T-cell (primary cell): ENCODE results near the gene PCOLCE2. TPM values are rescaled to one million over a fixed set of nuclear protein-coding genes. Genes with fewer than 3 reads are reported as not detected.

Experiments used
- ATAC-seq, 4 experiments: fragments of 200-7000 bp in 3 of 4; fragments of 150-1000 bp in 1 of 4; cut with Tn5 transposase; replicated peaks in 1 of 4; 1 replicate in 3 of 4; 2 replicates in 1 of 4; pipeline ENCODE4 v1.10.0; 2021; ENCODE audit warnings: moderate library complexity in 3 of 4, mild to moderate bottlenecking in 2 of 4, moderate number of reproducible peaks in 1 of 4
- CTCF ChIA-PET, 2 donors: fragments of 300-600 bp; sonication (Branson Sonifier 250); formaldehyde crosslinking; loops; one replicate each; lab custom pipeline; 2022; ENCODE audit warnings: antibody characterized with exemption in 2 of 2; lab: Charles Lee
- POLR2A ChIA-PET, 2 donors: fragments of 300-600 bp; sonication (Branson Sonifier 250); formaldehyde crosslinking; loops; one replicate each; lab custom pipeline; 2022; ENCODE audit warnings: antibody characterized with exemption in 2 of 2; lab: Charles Lee
- DNase-seq, 35 experiments: peaks; one replicate each; pipeline versions ENCODE4 v3.0.0 to v3.0.0-alpha.2; 2013 to 2023
- H3K27ac ChIP-seq: one replicate; pipeline ENCODE4 v1.5.1; 2013; ENCODE audit warnings: low read length
- H3K27me3 ChIP-seq, 2 experiments: replicated peaks in 1 of 2; 1 replicate in 1 of 2; 2 replicates in 1 of 2; pipeline versions ENCODE4 v1.6.1 to v1.7.0; 2013; ENCODE audit warnings: low read length in 1 of 2, mixed read lengths in 1 of 2; ENCODE audit not compliant: control insufficient read depth in 2 of 2, insufficient read depth in 2 of 2; ENCODE audit errors: extremely low read depth in 1 of 2
- H3K36me3 ChIP-seq, 2 donors: 1 replicate in 1 of 2; 2 replicates in 1 of 2; pipeline versions ENCODE4 v1.6.1 to v1.7.0; 2013; ENCODE audit warnings: low read length in 1 of 2; ENCODE audit not compliant: control insufficient read depth in 2 of 2, insufficient read depth in 1 of 2; ENCODE audit errors: extremely low read depth in 1 of 2
- H3K4me1 ChIP-seq, 2 experiments: 1 replicate in 1 of 2; 2 replicates in 1 of 2; pipeline versions ENCODE4 v1.6.1 to v1.7.0; 2013; ENCODE audit warnings: low read length in 2 of 2, mixed read lengths in 1 of 2; ENCODE audit not compliant: insufficient read depth in 2 of 2, control insufficient read depth in 1 of 2; ENCODE audit errors: extremely low read depth in 1 of 2
- H3K4me3 ChIP-seq, 2 donors: 1 replicate in 1 of 2; 2 replicates in 1 of 2; pipeline versions ENCODE4 v1.5.1 to v1.7.0; 2013; ENCODE audit warnings: mild to moderate bottlenecking in 2 of 2, low read length in 1 of 2, moderate library complexity in 1 of 2; ENCODE audit not compliant: control insufficient read depth in 1 of 2; ENCODE audit errors: extremely low read depth in 1 of 2
- H3K9me3 ChIP-seq: 2 replicates; pipeline ENCODE4 v1.7.0; 2013
- H3K27ac Mint-ChIP-seq, 2 donors: one replicate each; pipeline ENCODE4 v1.8.0; 2020 to 2021; ENCODE audit warnings: mild to moderate bottlenecking in 2 of 2, mixed read lengths in 2 of 2
- H3K27me3 Mint-ChIP-seq, 2 donors: one replicate each; pipeline ENCODE4 v1.8.0; 2021 to 2022; ENCODE audit warnings: mixed read lengths in 2 of 2
- H3K36me3 Mint-ChIP-seq: one replicate; pipeline ENCODE4 v1.8.0; 2021; ENCODE audit warnings: mixed read lengths
- H3K4me1 Mint-ChIP-seq, 3 donors: one replicate each; pipeline ENCODE4 v1.8.0; 2020 to 2022; ENCODE audit warnings: mixed read lengths in 3 of 3, mild to moderate bottlenecking in 1 of 3
- H3K4me3 Mint-ChIP-seq, 3 donors: one replicate each; pipeline ENCODE4 v1.8.0; 2020 to 2022; ENCODE audit warnings: mild to moderate bottlenecking in 3 of 3, mixed read lengths in 3 of 3, moderate library complexity in 3 of 3
- H3K9me3 Mint-ChIP-seq, 3 donors: one replicate each; pipeline ENCODE4 v1.8.0; 2020 to 2022; ENCODE audit warnings: mixed read lengths in 3 of 3
- WGBS: methylation state at CpG from one replicate; pipeline ENCODE4 v1.1.5; 2013; ENCODE audit warnings: missing lambda C conversion rate; ENCODE audit not compliant: insufficient coverage; 5-methylcytosine and 5-hydroxymethylcytosine counted together
- total RNA-seq, 35 experiments: library from RNA in 6 of 35; stranded (reverse) in 6 of 35; fragments of 120-200 nt in 1 of 35; gene quantifications; one replicate each; pipeline versions ENCODE4 v1.2.1 to v1.2.4 and lab custom pipeline; 2013 to 2026

PCOLCE2 gene
- total RNA-seq, 5 donors from 2014 or later (not counting 1 experiment from before 2014, with no cell fraction given) = not detected

DNA sequence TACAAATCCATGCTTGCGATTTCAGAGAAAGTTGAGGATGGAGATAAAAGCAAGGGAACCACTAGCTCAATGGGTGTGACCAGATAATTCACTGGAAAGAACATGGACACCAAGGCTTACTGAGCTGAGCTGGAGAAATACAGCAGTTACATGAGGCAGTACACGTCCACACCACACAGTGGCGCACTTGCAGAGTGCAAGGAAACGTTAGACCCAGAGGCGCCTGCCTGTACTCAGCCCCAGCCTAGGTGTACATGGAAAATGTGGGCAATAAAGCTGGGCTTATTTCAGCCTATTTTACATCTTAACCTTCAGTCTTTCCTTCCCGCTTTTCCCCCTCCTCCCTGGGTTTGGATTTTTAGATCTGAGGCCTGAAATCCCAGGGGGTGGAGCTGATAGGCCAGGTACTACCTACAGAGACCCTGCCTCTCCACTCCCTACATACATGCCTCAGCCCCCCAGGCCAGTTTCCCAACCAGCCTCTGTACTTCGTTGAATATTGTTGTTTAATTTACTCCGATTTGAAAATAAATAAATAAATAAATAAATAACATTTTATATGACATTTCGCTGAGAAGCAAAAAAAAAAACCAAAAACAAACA is 60.1 kb downstream of the PCOLCE2 start:
- DNase-seq (peak in 30 of 35 experiments; percentile 9 to 63 (median 35)), ATAC-seq (peak; percentile 62 to 73 (median 66))
- Histone ChIP-seq H3K27ac (no peak overlapping the region), H3K27me3 (peaks cover 0 to 4% of the 10 kb centered on the region in 2 experiments), H3K9me3 (no peaks in the 10 kb centered on the region), H3K36me3 (no peaks in the 10 kb centered on the region), H3K4me3 (no peak overlapping the region), H3K4me1 (no peaks in the 10 kb centered on the region)
- WGBS = 38% methylated on average over 1 of the region's 9 CpGs
- H3K4me1 Mint-ChIP-seq = no peaks in the 10 kb centered on the region
- H3K27me3 Mint-ChIP-seq = peaks cover 27 to 29% of the 10 kb centered on the region in 2 donors
- H3K36me3 Mint-ChIP-seq = no peaks in the 10 kb centered on the region
- POLR2A ChIA-PET = interaction anchor here in 1 of 2 donors (0.6 kb wide), 1 partner anchor 105 kb away, joined by 3 read pairs; the partner anchor contains the start of gene TRPC1
- no peaks in the 10 kb centered on the region for H3K9me3 Mint-ChIP-seq
- H3K27ac Mint-ChIP-seq = no peak overlapping the region
- CTCF ChIA-PET = interaction anchor here (0.5 to 1.7 kb wide), 5 partner anchors 8 to 1183 kb away, joined by 3 to 4 read pairs (median 3); partner anchors contain the start of gene U2SURP (in 1 of the 2)
- H3K4me3 Mint-ChIP-seq = no peak overlapping the region

DNA sequence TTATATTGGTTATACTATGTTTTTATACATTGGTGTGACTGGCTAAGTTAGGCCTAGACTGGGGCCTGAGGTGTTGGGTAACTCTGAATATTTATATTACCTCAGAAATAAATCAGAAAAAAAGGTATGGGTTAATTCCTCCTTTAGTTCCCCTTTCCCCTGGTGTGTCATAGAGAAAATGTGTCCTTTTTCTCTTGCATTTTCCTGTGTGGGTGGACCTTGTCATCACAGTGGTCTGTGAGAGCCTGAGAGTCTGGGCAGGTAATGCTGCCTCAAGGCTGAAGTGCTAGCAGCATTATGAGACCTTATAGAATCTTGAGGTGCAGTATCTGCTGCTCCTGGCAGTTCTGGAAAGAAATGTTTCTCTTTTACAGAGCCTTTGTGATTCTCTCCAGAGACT is 69.7 kb downstream of the PCOLCE2 start:
- POLR2A ChIA-PET = no interaction called here
- H3K4me1 Mint-ChIP-seq = no peaks in the 10 kb centered on the region
- no peak for DNase-seq
- no peak overlapping the region for H3K27ac ChIP-seq
- H3K4me3 Mint-ChIP-seq = no peak overlapping the region
- H3K27me3 Mint-ChIP-seq = peaks cover 6 to 15% of the 10 kb centered on the region in 2 donors
- no peaks in the 10 kb centered on the region for H3K4me1 ChIP-seq
- H3K9me3 ChIP-seq = no peaks in the 10 kb centered on the region
- no peak overlapping the region for H3K4me3 ChIP-seq
- H3K36me3 Mint-ChIP-seq = no peaks in the 10 kb centered on the region
- H3K27me3 ChIP-seq = peaks cover 0 to 5% of the 10 kb centered on the region in 2 experiments
- no peaks in the 10 kb centered on the region for H3K36me3 ChIP-seq
- no peak overlapping the region for H3K27ac Mint-ChIP-seq
- CTCF ChIA-PET = no interaction called here
- ATAC-seq = no peak
- H3K9me3 Mint-ChIP-seq = no peaks in the 10 kb centered on the region

DNA sequence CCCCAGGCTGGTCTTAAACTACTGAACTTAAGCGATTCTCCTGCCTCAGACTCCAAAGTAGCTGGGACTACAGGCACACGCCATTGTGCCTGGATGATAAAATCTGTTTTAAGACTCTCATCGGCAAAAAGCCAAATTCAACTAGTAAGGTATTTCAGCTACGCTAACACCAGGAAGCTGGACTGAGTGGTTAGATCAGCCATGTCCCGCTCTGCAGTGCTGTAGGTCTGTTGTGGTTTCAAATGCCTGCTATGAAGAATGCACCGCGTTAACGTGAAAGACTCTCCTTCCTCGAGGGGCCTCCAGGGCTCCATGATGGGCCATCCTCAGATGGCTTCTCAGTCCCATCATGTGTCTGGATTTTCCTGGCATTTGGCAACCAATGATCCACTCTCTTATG is 70.2 kb downstream of the PCOLCE2 start:
- peaks cover 0 to 5% of the 10 kb centered on the region in 2 experiments for H3K27me3 ChIP-seq
- H3K36me3 ChIP-seq = no peaks in the 10 kb centered on the region
- Mint-ChIP-seq H3K4me3 (no peak overlapping the region), H3K36me3 (no peaks in the 10 kb centered on the region), H3K9me3 (no peaks in the 10 kb centered on the region), H3K27ac (no peak overlapping the region), H3K27me3 (peaks cover 6 to 15% of the 10 kb centered on the region in 2 donors), H3K4me1 (no peaks in the 10 kb centered on the region)
- ChIA-PET CTCF (no interaction called here), POLR2A (no interaction called here)
- H3K27ac ChIP-seq = no peak overlapping the region
- H3K4me3 ChIP-seq = no peak overlapping the region
- ATAC-seq (no peak), DNase-seq (no peak)
- H3K4me1 ChIP-seq = no peaks in the 10 kb centered on the region
- 85% methylated on average over 5 of the region's 9 CpGs for WGBS
- no peaks in the 10 kb centered on the region for H3K9me3 ChIP-seq

DNA sequence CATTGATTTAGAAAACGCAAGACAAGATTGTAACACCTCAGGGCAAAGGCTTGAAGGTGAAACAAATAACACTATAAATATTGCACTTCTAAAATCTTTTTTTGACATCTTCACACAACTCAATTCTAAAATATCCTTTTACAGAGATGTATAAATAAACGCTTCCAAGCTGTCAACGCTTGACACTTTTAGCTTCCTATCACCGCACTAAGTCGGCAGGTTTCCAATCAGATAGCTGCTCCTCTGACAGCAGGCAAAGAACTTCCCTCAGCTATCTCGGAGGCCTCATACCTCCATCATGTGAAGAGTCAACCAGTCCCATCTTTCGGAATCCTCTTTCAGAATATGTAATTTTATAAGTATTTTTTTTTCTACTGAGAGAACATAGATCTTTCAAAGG is 71.0 kb downstream of the PCOLCE2 start:
- CTCF ChIA-PET = no interaction called here
- peaks cover 6 to 14% of the 10 kb centered on the region in 2 donors for H3K27me3 Mint-ChIP-seq
- WGBS = 95% methylated on average over 4 of the region's 7 CpGs

DNA sequence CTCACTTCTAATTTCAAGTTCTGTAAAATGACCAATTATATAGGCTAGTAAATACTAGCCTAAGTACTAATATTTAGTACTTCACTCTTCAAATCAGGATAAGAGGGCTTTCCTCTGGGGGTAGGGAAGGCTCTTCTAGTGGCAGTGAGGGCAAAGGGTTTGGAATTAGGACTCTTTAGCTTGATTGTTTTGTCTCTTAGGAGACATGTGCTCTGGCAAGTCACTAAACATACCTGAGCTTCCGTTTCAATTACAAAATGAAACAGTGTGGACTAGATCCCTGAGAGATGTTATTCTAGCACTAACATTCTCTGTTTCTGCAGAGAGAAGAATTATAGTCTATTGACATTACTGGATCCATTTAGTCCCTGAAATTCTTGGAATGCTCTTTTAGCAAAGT is 71.5 kb downstream of the PCOLCE2 start:
- Histone ChIP-seq H3K27ac (no peak overlapping the region), H3K9me3 (no peaks in the 10 kb centered on the region), H3K27me3 (peaks cover 0 to 5% of the 10 kb centered on the region in 2 experiments), H3K4me1 (no peaks in the 10 kb centered on the region), H3K4me3 (no peak overlapping the region), H3K36me3 (no peaks in the 10 kb centered on the region)
- Mint-ChIP-seq H3K9me3 (no peaks in the 10 kb centered on the region), H3K4me3 (no peak overlapping the region), H3K36me3 (no peaks in the 10 kb centered on the region), H3K27ac (no peak overlapping the region), H3K27me3 (peaks cover 6 to 12% of the 10 kb centered on the region in 2 donors), H3K4me1 (no peaks in the 10 kb centered on the region)
- ChIA-PET CTCF (no interaction called here), POLR2A (no interaction called here)
- no peak for ATAC-seq
- 80% methylated on average over 1 of the region's 1 CpG for WGBS
- no peak for DNase-seq

More for the DNA sequence above, 71.0 kb downstream of the PCOLCE2 start:
- POLR2A ChIA-PET = no interaction called here
- no peak for DNase-seq
- Histone ChIP-seq H3K4me3 (no peak overlapping the region), H3K27me3 (peaks cover 0 to 5% of the 10 kb centered on the region in 2 experiments), H3K27ac (no peak overlapping the region), H3K36me3 (no peaks in the 10 kb centered on the region), H3K4me1 (no peaks in the 10 kb centered on the region), H3K9me3 (no peaks in the 10 kb centered on the region)
- Mint-ChIP-seq H3K36me3 (no peaks in the 10 kb centered on the region), H3K9me3 (no peaks in the 10 kb centered on the region), H3K4me1 (no peaks in the 10 kb centered on the region), H3K27ac (no peak overlapping the region), H3K4me3 (no peak overlapping the region)
- no peak for ATAC-seq

DNA sequence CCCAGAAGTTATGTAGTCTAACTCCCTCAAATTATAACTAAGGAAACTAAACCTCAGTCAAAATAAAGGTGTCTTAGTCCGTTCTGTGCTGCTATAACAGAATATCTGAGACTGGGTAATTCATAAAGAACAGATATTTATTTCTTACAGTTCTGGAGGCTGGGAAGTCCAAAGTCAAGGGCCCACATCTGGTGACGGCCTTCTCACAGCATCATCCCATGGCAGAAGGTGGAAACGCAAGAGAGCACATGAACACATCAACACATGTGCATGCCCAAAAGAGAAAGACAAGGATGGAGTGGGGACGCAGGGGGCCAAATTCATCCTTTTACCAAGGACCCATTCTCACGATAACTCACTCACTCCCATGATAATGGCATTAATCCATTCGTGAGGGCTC is 73.1 kb downstream of the PCOLCE2 start:
- Mint-ChIP-seq H3K27me3 (peaks cover 10 to 16% of the 10 kb centered on the region in 2 donors), H3K36me3 (no peaks in the 10 kb centered on the region), H3K27ac (no peak overlapping the region), H3K9me3 (no peaks in the 10 kb centered on the region), H3K4me3 (no peak overlapping the region), H3K4me1 (no peaks in the 10 kb centered on the region)
- Histone ChIP-seq H3K27ac (no peak overlapping the region), H3K4me1 (no peaks in the 10 kb centered on the region), H3K27me3 (peaks cover 0 to 7% of the 10 kb centered on the region in 2 experiments), H3K36me3 (no peaks in the 10 kb centered on the region), H3K4me3 (no peak overlapping the region), H3K9me3 (no peaks in the 10 kb centered on the region)
- DNase-seq (no peak), ATAC-seq (no peak)
- ChIA-PET CTCF (no interaction called here), POLR2A (no interaction called here)
- WGBS = no CpG with 5 or more reads among the region's 6 CpGs
